ENCODE measurements around the gene CTNND2.

GRCh38 chr5:11734369-11734768, 169.9 kb downstream of the CTNND2 start:
- TF ChIP-seq CTCF (IDR thresholded peaks at IDR 0.05) (no peak), EZH2 (IDR thresholded peaks at IDR 0.05; ENCODE audit: borderline replicate concordance, insufficient read depth, low read depth, low read length, poor library complexity, severe bottlenecking) (no peak)
